CD4-positive, alpha-beta T cell treated with Interleukin-15 for 4 hours (primary cell): ENCODE measurements around the gene ARHGAP26.

Source experiments
- DNase-seq: peaks from one replicate; pipeline ENCODE4 v3.0.0-alpha.2; 2020; ENCODE audit warnings: low spot score

Gene ARHGAP26

GRCh38 chr5:142814122-142814521 lies 43.9 kb downstream of the ARHGAP26 start:
- DNase-seq = no peak

- DNase-seq = no peak
Observed at GRCh38 chr5:142815469-142815868, 45.3 kb downstream of the ARHGAP26 start.

GRCh38 chr5:142816531-142817430 lies 46.6 kb downstream of the ARHGAP26 start:
- no peak for DNase-seq

- no peak for DNase-seq
Observed at GRCh38 chr5:142817949-142818431, 47.8 kb downstream of the ARHGAP26 start.

- DNase-seq = no peak
Observed at GRCh38 chr5:142819292-142819691, 49.1 kb downstream of the ARHGAP26 start.

- DNase-seq = no peak
Observed at GRCh38 chr5:142819825-142820224, 49.6 kb downstream of the ARHGAP26 start.

- DNase-seq = no peak
Observed at GRCh38 chr5:142820447-142820846, 50.3 kb downstream of the ARHGAP26 start.

GRCh38 chr5:142821034-142821732 lies 51.0 kb downstream of the ARHGAP26 start:
- no peak for DNase-seq

- DNase-seq = peak; percentile 57
Observed at GRCh38 chr5:142821733-142822487, 51.7 kb downstream of the ARHGAP26 start.

GRCh38 chr5:142823126-142823525 lies 52.9 kb downstream of the ARHGAP26 start:
- DNase-seq = no peak

- DNase-seq = no peak
Observed at GRCh38 chr5:142823806-142824205, 53.6 kb downstream of the ARHGAP26 start.

GRCh38 chr5:142824391-142824790 lies 54.2 kb downstream of the ARHGAP26 start:
- DNase-seq = no peak

GRCh38 chr5:142825378-142826089 lies 55.4 kb downstream of the ARHGAP26 start:
- no peak for DNase-seq

GRCh38 chr5:142826093-142826492 lies 55.9 kb downstream of the ARHGAP26 start:
- no peak for DNase-seq

GRCh38 chr5:142826741-142827492 lies 56.7 kb downstream of the ARHGAP26 start:
- peak; percentile 28 for DNase-seq

GRCh38 chr5:142827934-142828576 lies 57.9 kb downstream of the ARHGAP26 start:
- no peak for DNase-seq

GRCh38 chr5:142828797-142829535 lies 58.8 kb downstream of the ARHGAP26 start:
- DNase-seq = no peak

- DNase-seq = no peak
Observed at GRCh38 chr5:142829801-142830220, 59.6 kb downstream of the ARHGAP26 start.

GRCh38 chr5:142830241-142831008 lies 60.2 kb downstream of the ARHGAP26 start:
- no peak for DNase-seq
